HFFc6 (cell line): ENCODE data around the gene TBL1XR1. TPM values are rescaled to one million over a fixed set of nuclear protein-coding genes. Genes with fewer than 3 reads are reported as not detected.

Experiments
- DNase-seq: peaks from one replicate; pipeline ENCODE4 v3.0.0-alpha.2; 2018
- H3K27ac Mint-ChIP-seq: 2 replicates; pipeline ENCODE4 v1.8.0; 2020; ENCODE audit warnings: mild to moderate bottlenecking, mixed read lengths
- H3K27me3 Mint-ChIP-seq: 2 replicates; pipeline ENCODE4 v1.8.0; 2021; ENCODE audit warnings: mild to moderate bottlenecking, moderate library complexity, mixed read lengths; ENCODE audit not compliant: insufficient read depth
- H3K36me3 Mint-ChIP-seq: 2 replicates; pipeline ENCODE4 v1.8.0; 2021; ENCODE audit warnings: low read depth, mixed read lengths
- H3K4me1 Mint-ChIP-seq: 2 replicates; pipeline ENCODE4 v1.8.0; 2020; ENCODE audit warnings: low read depth, mixed read lengths
- H3K4me3 Mint-ChIP-seq: 2 replicates; pipeline ENCODE4 v1.8.0; 2020; ENCODE audit warnings: mild to moderate bottlenecking, moderate library complexity, mixed read lengths
- H3K9me3 Mint-ChIP-seq: 2 replicates; pipeline ENCODE4 v1.8.0; 2020; ENCODE audit warnings: mild to moderate bottlenecking, mixed read lengths
- total RNA-seq, 6 experiments: library from RNA; stranded (reverse); fragmentation: NEBNext Ultra II Directional; extraction: Animal tissue kit (Norgen Biotek cat#: 25700); gene quantifications; 2 replicates in 1 of 6; 3 replicates in 5 of 6; pipeline ENCODE4 v1.2.3, GENCODE V29; 2021
- TF ChIP-seq, protein P1 (sequence below): fragments of 200-600 bp; sonication (generic); IDR thresholded peaks from 2 replicates; pipeline ENCODE4 v1.5.0; 2021; ENCODE audit warnings: antibody characterized with exemption, mild to moderate bottlenecking

Gene TBL1XR1
- total RNA-seq, 6 experiments from 2014 or later, result 89.5 to 131 (median 114) TPM

DNA sequence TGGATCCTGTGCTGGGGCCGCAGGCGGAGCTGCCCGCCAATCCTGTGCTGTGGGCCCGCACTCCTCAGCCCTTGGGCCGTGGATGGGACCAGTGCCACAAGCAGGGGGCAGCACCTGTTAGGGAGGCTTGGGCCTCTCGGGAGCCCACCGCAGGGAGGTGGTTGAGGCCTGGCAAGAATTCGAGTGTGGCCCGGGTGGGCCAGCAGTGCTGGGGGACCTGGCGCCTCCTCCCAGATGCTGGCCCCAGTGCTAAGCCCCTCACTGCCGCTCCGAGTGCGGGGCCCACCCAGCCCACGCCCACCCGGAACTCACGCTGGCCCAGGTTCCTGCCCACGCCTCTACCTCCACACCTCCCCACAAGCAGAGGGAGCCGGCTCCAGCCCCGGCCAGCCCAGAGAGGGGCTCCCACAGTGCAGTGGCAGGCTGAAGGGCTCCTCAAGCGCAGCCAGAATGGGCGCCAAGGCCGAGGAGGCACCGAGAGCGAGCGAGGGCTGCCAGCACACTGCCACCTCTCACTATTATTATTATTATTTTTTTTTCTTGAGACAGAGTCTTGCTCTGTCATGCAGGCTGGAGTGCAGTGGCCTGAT is 31.4 kb upstream of the TBL1XR1 start:
- peaks cover 2% of the 10 kb centered on the region; the same call in 1 of the 2 replicates for H3K27me3 Mint-ChIP-seq
- H3K4me3 Mint-ChIP-seq, result no peak overlapping the region
- peaks cover 8% of the 10 kb centered on the region; the same call in 1 of the 2 replicates for H3K36me3 Mint-ChIP-seq
- TF ChIP-seq, protein P1, sequence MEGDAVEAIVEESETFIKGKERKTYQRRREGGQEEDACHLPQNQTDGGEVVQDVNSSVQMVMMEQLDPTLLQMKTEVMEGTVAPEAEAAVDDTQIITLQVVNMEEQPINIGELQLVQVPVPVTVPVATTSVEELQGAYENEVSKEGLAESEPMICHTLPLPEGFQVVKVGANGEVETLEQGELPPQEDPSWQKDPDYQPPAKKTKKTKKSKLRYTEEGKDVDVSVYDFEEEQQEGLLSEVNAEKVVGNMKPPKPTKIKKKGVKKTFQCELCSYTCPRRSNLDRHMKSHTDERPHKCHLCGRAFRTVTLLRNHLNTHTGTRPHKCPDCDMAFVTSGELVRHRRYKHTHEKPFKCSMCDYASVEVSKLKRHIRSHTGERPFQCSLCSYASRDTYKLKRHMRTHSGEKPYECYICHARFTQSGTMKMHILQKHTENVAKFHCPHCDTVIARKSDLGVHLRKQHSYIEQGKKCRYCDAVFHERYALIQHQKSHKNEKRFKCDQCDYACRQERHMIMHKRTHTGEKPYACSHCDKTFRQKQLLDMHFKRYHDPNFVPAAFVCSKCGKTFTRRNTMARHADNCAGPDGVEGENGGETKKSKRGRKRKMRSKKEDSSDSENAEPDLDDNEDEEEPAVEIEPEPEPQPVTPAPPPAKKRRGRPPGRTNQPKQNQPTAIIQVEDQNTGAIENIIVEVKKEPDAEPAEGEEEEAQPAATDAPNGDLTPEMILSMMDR, result no peak
- no peaks in the 10 kb centered on the region for H3K4me1 Mint-ChIP-seq
- no peak for DNase-seq
- peaks cover 6% of the 10 kb centered on the region for H3K9me3 Mint-ChIP-seq
- no peak overlapping the region for H3K27ac Mint-ChIP-seq

DNA sequence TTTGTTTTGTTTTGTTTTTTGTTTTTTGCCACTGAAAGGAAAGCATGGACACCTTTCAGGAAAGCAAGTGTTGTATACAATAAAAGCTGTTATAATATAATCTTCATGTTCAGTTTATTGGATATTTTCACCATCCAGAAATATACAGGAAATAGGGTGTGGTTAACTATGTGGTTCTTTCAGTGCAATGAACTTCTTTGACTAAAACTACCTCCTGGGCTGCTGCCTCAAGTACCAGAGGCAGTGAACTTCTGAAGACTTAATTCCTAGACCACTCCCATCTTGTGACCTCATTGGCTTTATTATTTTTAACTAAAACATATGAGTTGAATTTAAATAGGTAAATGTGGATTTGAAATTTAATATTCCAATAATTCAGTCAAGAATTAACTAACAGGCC is 27.1 kb upstream of the TBL1XR1 start:
- Mint-ChIP-seq H3K4me3 (no peak overlapping the region), H3K4me1 (no peaks in the 10 kb centered on the region), H3K36me3 (peaks cover 4% of the 10 kb centered on the region; the same call in 1 of the 2 replicates), H3K9me3 (peaks cover 4% of the 10 kb centered on the region), H3K27me3 (peaks cover 2% of the 10 kb centered on the region; the same call in 1 of the 2 replicates), H3K27ac (no peak overlapping the region)
- TF ChIP-seq, protein P1, result no peak
- no peak for DNase-seq

DNA sequence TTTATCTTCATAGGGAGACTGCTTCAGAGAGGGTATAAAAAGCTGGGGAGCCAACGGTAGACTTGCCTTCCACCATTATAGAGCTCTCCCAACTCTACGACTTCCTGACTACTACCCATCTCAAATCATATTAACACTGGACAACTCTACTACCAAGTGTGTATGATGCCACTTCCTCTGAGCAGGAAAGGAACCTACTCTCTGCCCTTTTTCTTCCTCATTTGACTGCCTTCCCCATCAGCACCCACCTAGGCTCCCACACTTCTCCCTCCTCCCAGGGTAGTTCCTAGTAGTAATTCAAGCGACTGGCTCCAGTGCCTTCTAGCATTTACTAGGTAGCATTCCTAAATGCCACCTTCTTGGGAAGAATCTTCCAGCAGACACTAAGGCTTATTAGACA is 24.5 kb upstream of the TBL1XR1 start:
- no peak for DNase-seq
- no peak overlapping the region for H3K4me3 Mint-ChIP-seq
- no peak overlapping the region for H3K27ac Mint-ChIP-seq
- H3K36me3 Mint-ChIP-seq, result no peaks in the 10 kb centered on the region
- no peaks in the 10 kb centered on the region for H3K9me3 Mint-ChIP-seq
- H3K27me3 Mint-ChIP-seq, result no peaks in the 10 kb centered on the region
- H3K4me1 Mint-ChIP-seq, result no peaks in the 10 kb centered on the region
- TF ChIP-seq, protein P1, result no peak

DNA sequence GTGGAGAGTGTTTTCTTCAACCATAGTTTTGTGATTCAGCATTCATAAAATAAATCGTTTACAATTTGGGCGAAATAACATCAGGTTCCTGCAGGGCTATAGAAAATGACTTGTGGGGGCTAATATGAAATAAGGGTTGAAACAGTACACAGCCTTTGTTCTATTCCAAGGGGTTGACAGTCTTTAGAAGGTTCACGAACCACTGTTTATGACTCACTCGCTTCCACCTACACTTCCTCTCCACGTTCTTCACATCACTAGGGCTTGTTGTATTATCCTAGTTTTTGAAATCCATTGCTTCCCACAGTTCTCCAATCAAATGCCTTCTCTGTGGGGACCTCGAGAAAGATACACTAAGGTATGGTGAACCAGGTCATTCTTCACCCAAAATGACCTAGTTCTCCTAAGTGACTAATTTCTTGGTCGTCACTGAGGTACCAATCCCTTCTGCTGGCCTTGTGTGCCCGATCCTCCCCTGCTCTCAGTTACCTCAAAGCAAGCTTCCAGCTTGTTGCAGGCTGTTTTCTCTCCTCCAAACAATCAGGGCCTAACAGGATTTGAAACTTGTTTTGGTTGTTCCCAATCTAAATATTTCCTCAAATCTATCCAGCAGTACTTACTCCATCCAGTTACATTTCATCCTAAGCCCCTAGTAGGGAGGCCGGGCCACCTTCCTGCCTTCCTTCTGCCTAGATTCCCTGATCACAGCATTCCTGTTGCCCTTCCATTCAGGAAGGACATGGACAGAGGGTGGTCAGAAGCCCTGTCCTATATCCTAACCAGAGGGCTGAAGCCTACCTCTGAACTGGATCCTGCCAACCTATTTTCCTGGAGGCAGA is 23.1 kb upstream of the TBL1XR1 start:
- H3K27me3 Mint-ChIP-seq, result no peaks in the 10 kb centered on the region
- TF ChIP-seq, protein P1, result no peak
- H3K4me3 Mint-ChIP-seq, result no peak overlapping the region
- H3K36me3 Mint-ChIP-seq, result no peaks in the 10 kb centered on the region
- H3K9me3 Mint-ChIP-seq, result no peaks in the 10 kb centered on the region
- DNase-seq, result no peak
- no peaks in the 10 kb centered on the region for H3K4me1 Mint-ChIP-seq
- H3K27ac Mint-ChIP-seq, result no peak overlapping the region

DNA sequence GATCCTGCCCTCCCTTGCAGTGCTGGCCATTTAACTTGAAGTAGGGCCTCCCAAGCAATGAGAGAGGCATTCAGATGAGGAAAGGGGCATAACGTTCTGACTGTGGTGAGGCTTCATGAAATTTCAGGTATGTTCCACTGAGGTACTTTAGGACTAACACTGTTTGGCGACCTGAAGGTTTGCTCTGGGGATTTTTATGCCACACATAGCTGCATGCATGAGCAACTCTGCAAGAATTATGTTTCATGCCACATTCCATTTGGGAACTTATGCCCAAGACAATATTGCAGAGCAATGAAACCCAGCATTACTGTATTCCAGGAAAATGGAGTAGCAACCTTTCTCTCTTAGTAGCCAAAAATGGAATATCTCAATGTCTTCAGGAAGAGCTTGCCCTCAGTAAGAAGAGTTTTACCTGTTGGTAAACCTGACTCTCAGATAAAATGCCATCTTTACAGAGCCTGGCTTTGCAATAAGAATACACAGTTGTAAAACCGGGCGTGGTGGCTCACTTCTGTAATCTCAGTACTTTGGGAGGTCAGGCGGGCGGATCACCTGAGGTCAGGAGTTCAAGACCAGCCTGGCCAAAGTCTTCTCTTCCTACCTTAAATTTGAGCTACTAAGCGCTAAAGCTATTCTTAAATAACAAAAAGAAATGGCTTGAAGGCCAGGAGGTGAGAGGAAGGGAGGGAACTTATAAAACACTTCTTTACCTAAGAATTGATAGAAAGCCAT is 16.7 kb upstream of the TBL1XR1 start:
- no peak overlapping the region for H3K4me3 Mint-ChIP-seq
- peaks cover 4% of the 10 kb centered on the region for H3K27me3 Mint-ChIP-seq
- H3K36me3 Mint-ChIP-seq, result no peaks in the 10 kb centered on the region
- no peak for DNase-seq
- H3K27ac Mint-ChIP-seq, result no peak overlapping the region
- TF ChIP-seq, protein P1, result no peak
- no peaks in the 10 kb centered on the region for H3K4me1 Mint-ChIP-seq
- H3K9me3 Mint-ChIP-seq, result no peaks in the 10 kb centered on the region
